NCI-H226 (cell line): ENCODE measurements around the gene COPS3.
"Not testable (repeated sequence)": the region's sequence is repeated elsewhere in the genome, so short reads cannot be mapped to it uniquely, and the experiment has no call there.

Experiments used
- DNase-seq: peaks from one replicate; pipeline ENCODE4 v3.0.0-alpha.2; 2015

Gene COPS3

DNA sequence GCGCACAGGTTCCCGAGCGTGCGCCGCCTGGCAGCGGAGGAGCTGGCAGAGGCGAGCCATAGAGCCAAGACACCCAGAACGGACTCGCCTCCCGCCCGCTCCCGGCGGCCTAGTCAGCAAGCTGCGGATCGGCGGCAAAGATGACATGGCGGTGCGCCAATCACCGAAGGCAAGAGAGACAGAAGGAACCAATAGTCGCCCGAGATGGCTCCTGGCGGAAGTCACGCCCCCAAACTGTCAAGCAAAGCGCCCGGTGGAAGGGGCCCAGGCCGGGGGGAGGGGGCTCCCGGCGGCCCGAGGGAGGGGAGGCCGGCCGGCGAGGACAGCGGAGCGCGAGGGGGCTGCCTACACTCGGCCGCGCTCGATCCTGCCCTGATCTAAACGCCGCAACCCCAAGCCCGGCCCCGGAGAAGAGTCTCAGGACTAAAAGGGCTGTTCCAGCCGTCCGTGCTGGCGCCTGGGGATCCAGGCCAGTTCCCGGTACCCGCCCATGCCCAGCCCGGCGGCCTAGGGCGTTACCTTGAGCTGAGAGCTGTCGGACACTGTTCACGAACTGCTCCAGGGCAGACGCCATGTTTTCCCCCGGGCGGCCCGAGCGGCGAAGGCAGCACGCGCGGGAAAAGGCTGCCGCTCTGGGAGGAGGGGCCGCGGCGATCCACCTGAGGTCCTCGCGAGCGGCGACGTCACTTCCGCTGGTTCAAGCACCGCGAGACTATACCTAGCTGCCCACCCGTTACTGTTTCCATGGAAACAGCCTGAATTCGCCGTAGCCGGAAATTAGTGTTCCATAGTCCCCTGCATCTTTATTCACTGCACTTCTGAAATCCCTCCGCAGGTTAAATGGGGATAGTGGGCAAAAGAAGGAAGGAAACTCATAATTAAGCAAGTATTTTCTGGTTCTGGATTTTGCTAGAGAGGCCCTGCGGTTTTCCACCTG, at the start of gene COPS3:
TSS of gene COPS3 (minus strand) at position 634 of the 937 bp plus-strand sequence. CDS start at position 574, 60 bp downstream.
- peak; percentile 94 for DNase-seq

DNA sequence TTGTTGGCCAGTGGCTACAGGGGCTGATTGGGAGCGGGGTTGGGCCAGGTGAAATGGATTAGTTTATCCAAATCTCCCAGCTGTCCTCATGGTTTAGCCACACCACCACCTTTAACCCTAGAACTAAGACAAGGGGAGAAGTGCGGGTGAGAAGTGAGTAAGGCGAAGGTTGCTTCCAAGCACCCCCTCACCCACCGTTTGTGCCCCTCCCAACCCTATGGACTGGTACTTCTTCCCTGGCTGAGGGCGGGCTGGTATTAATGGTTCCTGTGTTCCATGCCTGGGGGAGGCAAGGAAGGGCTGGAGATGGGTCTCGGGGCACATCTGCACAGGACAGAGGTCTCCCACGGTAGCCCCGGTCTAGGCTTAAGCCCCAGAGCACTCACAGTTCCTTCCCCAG, 47.2 kb upstream of the COPS3 start:
- no peak for DNase-seq

DNA sequence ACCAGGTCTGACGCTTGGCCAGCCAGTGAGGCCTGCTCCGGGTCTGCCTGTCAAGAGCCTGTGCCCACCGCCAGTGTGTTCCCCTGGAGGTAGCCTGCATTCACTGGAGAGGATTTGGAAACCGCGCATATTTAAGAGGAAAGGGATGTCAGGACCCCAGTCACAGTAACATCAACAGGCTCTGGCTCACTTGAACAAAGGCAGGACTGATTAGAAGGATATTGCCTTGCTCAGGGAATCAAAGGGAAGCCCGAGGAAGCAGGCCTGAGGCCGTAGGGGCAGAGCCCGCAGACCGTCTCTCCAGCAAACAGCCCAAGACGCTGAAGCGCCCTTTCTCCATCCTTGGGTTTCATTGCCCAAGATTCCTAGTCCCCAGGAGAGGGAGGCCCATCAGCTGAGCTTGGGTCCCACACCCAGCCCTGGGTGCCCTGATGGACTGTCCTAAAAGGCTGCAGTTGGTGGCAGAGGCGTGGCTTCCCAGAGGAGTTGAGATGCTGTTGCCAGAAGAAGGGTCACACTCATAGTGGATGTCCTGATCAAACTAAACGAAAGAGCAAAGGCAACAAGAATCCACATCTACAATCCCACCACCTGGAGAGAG, 45.3 kb upstream of the COPS3 start:
- DNase-seq, result no peak

DNA sequence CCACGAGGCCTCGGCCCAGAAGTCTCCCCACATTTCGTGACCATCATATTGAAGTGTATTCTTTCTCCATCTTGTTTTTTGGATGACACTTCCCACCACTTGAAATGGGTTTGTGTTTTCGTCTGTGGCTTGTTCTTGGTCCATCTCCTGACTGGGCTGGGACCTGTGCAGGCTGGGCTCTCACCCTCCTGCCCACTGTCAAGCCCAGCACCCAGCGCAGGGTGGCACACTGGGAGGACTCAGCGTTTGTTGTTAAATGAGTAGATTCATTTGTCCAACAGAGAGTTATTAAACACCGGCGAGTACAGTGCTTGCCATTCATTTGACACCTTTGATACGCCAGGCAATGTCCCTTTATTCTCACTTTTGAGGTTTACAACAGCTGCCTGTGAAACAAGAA, 44.8 kb upstream of the COPS3 start:
- no peak for DNase-seq

DNA sequence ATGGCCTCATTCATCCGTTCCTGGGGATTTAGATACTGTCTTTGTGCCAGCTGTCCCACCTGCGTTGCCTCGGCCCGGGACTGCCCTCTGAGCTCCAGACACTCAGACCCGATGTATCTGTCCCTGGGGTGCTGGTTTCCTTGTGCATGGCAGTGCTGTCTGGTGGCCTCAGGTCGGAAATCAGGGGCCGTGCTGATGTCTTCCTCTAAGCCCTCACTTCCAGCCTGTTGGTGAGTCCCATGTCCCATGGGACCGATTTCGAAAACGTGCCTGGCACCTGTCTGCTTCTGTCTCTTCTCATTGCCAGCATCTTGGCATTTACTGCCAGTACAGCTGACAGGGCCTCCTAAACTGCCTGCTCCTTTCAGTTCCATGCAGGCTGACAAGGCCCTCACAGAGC, 44.2 kb upstream of the COPS3 start:
- no peak for DNase-seq

DNA sequence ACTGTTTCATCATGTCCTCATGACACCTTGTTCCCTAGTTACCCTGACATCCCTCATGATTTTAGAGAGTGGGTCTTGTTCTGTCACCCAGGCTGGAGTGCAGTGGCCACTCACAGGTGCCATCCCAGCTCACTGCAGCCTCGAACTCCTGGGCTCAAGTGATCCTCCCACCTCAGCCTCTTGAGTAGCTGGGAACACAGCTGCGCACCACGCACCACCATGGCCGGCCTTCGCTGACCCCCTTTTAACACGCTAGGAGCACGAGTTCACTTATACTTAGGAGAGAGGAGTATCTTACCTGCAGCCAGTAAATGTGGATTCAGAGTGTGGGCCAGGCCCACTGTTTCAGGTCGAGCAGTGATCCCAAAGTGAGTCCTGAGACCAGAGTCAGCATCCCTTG, 43.6 kb upstream of the COPS3 start:
- DNase-seq, result no peak

DNA sequence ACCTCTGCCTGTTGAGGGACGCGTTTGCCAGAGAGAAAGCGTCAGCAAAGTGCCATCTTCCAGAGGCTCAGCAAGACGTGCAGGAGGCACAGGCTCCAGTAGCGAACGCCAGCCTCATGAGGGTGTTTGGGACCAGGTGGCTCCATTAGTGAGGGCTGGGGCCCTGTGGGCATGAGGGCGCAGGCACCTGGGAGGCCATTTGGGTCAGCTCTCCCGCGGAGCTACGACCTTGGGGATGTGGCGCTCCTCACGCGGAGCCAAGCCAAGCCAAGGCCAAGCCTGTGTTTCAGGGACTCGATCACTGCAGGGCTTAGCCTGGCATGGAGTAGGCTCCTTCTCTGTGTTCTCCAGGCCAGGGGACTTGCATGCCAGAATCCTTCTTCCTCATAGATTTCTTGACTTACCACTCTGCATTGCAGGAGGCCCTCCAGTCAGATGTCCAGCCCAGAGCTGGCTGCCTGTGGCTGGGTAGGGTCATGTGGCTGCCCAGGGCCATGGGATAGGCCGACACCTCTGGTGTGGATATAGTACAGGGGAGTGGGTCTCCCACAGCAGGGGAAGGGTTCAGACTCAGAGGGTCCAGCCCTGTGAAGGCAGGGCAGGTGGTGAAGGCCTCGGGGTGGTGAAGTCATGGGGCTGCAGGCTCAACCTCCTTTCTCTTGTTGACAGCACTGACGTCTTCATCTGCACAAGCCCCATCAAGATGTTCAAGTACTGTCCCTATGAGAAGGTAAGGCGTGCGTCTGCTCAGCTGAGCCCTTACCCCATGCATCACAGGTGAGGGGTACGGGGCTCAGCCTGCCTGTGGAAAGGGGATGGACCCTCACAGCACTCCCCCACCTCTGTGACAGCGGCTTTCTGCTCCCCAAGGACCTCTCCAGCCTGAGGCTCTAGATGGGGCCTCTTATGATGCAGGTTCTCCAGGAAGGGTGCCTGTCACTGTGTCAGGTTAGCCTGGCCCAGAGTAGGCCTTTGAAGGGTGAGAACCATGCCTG, 41.8 kb upstream of the COPS3 start:
- no peak for DNase-seq

DNA sequence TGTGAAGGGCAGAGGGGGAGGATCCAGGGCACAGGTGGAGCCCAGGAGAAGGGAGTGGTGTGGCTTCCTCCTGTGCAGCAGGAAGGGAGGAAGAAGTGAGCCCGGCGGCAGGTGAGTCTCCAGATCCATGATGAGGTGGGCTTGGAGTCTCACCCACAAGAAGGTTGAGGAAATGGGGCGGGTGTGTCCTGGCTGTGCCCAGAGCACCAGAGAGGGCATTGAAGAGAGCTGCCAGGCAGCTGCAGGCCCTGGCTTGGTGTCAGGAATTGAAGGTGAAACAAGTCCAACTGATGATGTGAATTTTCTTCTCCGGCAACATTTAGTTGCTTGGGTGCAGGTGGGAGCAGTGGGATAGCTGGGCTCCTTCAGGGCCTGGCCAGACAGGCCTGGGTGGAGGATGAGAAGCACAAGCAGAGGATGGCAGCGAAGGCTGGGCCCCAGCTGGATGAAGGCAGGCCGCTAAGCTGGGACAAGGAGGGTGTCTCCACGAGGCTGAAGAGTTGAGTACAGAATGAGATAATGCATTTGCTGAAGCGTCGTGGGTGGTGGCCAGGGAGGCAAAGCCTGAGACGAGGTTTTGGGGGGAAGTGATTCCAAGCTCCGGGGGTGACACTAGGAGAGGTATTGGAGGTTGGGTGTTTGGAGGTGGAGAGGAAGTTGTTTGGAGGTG, 40.4 kb upstream of the COPS3 start:
- DNase-seq, result no peak

DNA sequence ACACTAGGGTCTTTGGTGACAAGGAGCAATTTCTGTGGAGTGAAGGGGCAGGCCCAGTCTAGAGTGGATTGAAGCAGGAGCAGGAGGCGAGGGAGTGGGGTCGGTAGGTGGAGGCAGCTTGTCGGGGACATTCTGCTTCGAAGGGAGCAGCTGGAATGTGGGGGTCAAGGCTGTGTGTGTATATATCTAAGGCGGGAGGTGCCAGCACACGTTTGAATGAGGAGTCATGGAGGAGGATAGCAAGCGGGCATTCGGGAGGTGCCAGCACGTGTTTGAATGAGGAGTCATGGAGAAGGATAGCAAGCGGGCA, 39.8 kb upstream of the COPS3 start:
- no peak for DNase-seq

DNA sequence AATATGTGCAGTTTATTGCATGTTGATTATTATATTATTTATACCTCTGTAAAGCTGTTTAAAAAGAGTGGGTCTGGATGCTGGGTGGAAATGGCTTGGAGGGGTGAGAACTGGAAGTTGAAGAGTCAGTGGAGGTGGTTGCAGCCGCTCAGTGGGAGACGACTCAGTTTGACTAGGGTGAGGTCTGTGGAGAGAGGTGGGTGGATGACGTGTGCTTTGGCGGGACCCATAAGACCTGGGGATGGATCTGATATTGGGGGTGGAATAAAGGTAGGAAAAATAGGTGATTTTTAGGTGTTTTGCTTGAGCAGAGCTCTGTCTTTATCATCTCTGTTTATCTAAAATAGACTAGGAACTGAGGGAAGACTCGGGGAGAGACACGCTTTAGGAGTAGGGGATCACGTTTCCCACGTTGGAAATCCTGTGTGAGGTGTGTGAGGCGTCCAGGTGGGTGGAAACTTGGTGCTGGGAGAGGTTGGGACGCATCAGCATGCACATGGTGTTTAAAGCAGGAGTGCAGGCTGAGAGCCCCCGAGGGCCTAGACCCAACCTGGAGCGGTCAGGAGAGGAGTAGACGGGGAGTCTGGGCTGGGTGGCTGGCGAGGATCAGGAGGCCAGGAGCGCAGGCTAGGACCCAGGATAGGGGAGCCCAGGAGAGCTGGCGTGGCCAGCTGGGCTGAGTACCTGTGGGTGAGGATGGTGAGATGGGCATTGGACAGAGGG, 39.3 kb upstream of the COPS3 start:
- no peak for DNase-seq

DNA sequence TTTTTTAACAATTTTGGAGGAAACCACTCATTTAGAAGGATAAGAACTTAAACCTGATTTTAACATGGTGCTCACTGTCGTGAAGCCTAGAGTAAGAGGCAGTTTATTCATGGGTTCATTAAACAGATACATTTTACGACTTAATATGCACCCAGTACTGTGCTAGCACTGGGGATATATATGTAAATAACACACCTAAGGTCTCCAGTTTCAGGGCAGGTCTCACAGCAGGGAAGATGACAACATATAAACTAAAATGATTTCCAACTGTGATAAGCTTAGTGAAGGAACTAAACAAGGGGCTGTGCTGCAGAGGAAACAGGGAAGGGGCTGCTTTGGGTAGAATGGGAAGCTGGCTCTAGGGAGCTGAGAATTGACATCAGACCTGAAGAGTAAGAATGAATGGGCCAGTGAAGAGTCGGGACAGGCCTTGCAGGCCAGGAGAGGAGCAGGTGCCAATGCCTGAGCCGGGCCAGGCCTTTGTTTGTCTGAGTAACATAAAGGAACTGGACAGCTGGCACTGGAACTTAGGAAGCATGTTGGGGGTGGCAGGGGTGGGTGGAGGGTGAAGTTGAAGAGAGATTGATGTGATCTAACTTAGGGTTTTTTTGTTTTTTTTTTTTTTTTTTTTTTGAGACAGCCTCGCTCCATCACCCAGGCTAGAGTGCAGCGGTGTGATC, 34.2 kb upstream of the COPS3 start:
- no peak for DNase-seq

DNA sequence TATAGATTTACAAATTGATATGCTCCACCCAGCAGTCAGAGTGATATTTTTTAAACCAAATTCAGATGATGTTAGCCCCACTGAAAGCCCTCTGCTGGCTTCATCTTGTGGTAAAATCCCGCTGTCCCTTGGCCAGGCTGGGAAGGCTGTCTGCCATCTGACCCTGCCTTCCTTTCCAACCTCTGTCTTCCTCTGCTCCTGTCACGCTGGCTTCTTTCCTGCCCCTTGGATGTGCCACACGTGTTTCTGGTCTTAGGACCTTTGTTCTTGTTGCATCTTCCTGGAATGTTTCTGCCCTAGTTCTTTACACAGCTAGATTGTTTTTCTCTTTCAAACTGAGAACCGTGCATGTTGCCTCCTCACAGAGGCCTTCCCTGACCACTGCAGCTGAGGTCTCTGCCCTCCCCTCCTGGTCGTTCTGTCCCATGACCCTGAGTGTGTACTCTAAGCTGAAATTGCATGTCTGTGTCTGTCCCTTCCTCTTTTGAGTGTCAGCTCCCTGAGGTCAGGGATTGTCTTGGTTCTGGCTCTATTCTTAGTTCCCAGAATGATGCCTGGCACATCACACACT, 33.5 kb upstream of the COPS3 start:
- no peak for DNase-seq

DNA sequence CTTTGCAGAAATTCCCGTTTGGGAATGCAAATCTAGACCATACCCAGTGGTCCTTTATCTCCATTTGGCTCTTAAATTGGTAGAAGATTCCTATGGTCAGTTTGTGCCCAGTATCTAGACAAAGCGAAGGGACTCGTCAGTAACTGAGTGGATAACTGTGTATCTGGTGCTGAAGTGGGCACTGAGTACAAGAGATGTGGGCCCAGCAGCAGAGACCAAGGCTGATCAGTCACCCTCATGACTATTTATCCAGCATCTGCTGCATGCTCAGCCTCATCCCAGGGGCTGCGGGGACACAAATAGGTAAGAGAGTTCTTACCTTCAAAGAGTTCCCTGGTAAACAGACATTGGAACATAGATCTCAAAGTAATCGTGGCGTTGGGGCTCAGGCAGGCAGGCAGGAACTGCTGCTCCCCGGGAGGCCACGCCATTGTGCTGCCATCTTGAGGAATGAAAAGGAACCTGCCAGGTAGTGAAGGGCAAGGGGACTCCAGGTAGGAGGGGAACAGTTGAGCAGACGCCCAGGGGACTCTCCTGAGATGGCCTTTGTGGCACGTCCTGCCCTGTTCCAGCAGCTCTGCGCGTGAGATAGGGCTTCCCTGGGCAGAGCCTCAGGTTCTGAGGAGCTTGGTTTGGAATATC, 32.4 kb upstream of the COPS3 start:
- DNase-seq, result no peak

DNA sequence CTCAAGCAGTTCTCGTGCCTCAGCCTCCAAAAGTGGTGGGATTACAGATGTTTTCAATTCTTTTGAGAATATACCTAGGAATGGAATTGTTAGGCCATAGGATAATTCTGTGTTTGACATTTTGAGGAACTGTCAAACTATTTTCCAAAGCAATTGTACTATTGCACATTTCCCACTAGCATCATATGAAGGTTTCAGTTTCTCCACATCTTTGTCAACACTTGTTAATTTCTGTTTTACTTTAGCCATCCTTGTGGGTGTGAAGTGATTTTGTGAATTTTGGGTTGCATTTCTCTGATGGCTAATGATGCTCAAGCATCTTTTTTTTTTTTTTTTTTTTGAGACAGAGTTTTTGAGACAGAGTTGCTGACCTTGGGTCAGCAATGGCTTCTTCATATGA, 28.3 kb upstream of the COPS3 start:
- DNase-seq, result no peak

DNA sequence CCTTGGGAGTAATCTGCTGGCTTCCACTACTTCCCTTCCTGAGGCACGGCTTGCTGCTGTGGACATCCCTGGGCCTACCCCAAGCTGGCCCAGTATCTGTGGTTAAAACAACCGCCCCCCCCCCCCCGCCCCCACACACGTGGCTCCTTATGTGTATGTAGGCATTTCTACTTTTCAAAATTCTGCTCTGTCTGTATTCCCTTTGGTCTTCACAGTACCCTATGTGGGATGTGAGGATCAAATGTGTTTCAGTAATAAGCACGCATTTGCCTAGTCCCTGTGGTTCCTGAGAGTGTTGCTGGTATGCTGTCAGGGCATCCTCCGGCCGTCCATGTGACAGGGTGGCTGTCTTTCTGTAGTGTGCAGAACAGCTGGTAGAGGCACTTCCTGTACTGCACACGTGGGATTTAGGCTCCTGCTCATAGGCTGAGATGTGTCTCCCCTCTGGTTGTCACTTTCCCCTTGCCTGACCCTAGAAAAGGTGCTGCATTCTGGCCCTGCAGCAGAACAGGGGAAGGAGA, 24.3 kb upstream of the COPS3 start:
- no peak for DNase-seq

DNA sequence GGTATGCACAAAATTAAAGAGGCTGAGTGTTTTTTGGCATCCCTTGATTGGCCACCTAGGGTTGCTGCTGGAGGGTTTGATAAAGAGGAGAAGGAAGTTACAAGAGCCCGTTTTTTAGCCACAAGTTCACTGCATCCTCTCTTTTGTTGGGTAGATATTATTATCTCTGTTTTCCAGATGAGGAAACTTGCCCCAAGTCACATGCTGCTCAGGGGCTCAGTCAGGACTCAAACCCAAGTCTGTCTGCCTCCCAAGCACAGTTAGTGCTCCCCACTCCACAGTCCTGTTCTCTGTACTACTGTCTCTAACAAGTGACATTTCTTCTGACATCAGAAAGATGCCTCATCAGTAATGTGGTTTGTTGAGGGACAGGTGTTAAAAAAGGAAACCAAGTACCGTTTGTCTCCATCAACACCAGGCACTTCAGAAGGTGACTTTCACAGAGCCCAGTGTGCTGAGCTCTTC, 23.5 kb upstream of the COPS3 start:
- no peak for DNase-seq

DNA sequence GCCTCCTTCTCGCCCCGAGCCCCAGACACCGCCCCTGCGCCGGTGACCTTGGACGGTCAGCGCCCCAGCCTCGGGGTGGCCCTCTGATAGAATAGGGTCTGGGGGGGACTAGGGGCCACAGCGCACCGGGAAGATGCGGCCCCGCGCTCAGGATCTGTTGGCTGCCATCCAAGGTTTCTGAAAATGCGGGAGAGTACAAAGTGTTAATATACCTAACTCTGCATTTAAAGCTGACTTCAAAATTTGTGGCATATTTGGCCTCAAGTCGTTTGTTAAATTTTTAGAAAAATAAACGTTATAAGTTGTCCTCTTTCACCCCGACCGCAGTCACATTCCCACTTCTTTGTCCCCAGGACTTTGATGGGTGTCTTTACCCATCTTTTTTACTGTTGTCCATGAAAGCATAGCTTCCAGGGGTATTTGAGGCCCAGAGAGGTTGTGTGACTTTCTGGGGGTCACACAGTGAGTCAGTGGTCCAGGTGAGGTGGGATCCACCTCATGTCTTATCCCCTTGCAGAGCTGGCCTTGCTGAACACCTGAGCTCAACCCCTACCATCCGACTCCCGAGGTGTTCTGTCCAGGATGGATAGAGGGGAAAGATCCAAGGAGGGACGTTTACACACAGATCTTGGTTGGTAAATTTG, 22.9 kb upstream of the COPS3 start:
- DNase-seq, result no peak

DNA sequence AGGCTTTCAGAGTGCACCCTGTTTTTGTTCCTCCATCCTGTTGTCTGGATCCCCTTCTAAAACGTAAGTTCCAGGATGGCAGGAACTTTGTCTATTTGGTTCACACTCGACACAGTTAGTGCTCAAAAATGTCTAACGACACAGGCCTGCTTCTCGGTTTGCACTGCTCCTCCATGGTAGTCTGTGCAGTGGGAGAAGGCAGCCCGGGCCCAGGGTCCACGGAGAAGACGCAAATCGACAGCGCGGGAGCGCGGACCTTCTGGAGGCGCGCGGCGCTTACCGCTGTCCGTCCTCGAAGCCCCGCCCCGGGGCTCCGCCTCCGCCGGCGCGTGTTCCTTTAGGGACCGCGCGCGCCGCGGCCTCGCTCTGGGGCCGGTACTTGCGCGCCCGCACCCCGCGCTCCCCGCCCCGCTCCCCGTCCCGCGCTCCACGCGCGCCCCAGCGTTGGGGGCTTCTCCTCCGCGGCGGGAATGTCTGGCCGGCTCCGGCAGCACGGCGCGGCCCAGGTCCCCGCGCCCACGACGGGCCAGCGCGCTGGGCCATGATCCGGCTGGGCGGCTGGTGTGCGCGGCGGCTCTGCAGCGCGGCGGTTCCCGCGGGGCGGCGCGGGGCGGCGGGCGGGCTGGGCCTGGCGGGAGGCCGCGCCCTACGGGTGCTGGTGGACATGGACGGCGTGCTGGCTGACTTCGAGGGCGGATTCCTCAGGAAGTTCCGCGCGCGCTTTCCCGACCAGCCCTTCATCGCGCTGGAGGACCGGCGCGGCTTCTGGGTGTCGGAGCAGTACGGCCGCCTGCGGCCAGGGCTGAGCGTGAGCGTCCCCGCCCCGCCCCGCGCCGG, 22.2 kb upstream of the COPS3 start, which contains the start of gene NT5M:
TSS of gene NT5M (plus strand) at position 364 of the 837 bp plus-strand sequence. CDS start at position 542, 178 bp downstream.
- DNase-seq, result peak; percentile 52

DNA sequence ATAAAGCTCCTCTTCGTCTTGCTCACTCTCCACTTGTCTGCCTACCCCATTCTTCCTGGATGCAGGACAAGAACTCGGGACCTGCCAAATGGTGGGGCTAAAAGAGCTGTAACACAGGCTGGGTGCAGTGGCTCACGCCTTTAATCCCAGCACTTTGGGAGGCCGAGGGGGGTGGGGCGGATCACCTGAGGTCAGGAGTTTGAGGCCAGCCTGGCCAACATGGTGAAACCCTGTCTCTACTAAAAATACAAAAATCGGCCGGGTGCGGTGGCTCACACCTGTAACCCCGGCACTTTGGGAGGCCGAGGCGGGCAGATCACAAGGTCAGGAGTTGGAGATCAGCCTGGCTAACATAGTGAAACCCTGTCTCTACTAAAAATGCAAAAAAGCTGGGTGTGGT, 20.6 kb upstream of the COPS3 start:
- DNase-seq, result not testable (repeated sequence)
